Activated T-helper 9 cell treated with anti-CD3 and anti-CD28 coated beads, Interleukin-2, amount 50 U/mL, for 16 hours (primary cell): ENCODE measurements around the gene THADA.
"Not testable (repeated sequence)": the region's sequence is repeated elsewhere in the genome, so short reads cannot be mapped to it uniquely, and the experiment has no call there.

ENCODE experiments used
- DNase-seq: peaks from one replicate; pipeline ENCODE4 v3.0.0-alpha.2; 2020; ENCODE audit warnings: low read depth

The THADA gene

DNA sequence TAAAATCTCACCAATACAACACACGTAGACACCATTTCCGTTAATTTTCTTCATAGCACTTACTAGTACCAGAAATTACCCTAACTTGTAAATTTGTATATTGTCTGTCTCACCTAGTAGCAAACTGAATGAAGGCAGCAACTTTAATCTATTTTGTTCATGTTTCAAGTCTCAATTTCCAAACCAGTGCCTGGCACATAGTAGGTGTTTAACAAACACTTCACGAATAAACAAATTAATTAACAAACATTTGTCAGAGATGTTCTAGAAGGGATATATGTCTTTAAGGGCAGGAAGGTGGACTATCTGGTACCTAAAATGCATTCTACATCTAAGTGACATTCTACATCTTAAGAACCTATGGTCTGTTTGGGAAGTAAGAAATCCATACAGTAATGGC lies 963 bp downstream of the THADA start:
- no peak for DNase-seq

DNA sequence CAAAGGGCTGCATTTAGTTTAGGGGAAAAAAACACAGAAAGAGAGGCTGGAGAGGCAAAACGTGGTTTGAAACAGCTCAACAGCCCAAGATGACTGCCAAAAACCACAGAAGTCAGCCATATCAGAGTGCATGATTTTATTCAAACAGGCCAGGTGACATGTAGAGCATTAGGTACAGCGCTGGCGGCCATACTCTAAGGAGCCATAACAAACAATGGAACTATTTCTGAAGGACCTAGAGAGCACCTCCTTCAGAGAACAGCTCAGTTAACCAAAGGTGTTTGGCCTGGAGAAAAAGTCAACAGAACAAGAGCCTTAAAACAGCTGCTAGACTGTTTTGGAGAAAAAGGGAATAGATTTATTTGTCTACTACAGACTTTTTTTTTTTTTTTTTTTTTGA lies 2.6 kb downstream of the THADA start:
- DNase-seq, result no peak

DNA sequence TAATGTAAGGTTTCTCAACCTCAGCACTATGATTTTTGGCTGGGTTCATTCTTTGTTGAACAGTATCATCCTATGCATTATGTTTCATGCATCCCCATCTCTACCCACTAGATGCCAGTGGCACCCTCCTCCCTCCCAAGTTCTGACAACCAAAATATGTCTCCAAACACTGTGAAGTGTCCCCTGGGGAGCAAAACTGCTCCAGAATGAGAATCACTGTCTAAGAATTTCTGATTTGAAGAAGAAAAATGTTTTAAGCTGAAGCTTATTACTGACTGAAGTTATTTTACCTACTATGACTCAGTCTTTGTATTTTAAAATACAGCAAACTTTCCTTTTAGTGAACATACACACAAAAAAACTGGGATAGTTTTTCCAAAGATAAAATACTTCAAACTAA lies 3.4 kb downstream of the THADA start:
- no peak for DNase-seq

DNA sequence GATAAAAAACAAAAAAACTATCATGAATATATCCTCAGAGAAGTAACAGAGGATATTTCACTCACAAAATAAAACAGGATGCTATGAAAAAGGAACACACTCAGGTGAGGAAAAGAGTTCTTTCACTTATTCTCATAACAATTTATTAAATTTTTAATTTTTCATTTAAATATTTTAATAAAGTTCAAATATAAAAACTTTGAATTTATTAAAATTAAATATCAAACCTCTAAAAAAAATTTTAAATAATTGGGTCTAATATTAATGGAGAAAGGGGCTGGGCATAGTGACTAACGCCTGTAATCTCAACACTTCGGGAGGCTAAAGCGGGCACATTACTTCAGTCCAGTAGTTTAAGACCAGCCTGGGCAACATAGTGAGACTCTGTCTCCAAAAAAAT lies 10.1 kb downstream of the THADA start:
- DNase-seq, result no peak

DNA sequence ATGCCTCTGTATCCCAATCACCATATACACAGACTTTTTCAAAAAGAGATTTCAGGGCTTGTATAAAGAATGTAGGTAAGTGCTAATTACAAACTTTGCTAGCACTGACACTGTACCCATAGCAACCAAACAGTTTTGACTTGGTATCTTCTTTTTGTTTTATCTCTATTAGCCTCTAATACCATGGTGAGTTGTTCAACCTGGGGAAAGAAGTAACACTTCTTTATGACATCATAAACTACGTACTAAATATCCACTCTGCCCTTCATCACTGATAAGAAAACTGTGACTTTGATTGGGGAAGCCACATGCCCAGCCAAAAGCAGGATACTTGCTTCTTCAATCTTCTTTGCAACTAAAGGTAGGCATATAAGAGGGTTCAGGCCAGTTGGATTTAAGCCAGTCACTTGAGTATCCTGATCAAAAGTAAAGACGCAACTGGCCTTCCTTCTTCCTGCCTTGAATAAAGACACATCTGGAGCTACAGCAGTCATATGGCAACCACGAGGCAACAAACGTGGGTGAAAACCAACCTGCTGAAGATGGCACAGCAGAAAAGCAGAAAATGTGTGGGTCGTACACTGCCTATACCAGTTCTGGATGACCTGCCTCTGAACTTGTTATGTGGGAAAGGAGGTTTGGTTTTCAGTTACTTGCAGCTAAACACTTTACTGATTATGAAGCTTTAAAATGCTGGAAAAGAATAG lies 16.4 kb downstream of the THADA start:
- DNase-seq, result no peak

DNA sequence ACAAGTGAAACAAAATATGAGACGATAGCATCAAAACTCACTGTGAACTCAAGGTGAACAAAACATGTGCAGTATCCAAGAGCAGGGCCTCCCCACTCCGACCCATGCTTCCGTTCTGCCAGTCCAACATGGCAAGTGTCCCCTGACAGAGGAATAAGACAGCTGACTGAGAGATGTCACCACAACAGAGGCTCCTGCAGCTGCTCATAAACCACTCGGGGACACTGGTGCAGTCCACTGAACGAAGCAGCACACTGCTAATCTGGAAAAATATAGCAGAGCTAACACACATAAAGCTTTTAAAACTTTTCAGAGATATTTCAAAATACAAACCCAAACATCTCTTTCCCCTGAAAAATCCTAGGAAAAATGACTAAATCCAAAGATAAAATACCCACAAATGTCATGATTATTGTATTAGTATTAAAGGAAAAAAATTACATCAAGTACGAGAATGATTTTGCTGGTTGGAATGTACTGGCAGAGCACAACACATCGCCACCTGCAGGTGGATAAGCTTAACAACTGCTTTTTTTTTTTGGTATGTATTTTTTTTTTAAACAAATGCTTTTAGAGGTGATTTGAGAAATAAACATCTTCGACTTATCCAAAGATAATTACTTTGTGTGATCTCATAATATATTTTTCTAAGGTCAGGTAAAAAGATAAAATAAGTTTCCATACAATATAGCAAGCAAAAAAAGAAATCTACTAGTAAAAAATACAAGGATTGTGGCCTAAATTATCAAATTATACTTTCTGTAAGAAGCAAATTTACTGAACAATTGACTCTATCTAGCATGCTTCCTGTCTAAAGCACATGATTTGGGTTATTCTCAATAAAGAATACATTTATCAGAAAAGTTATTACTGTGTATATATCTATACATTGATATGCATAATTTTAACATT lies 18.6 kb downstream of the THADA start:
- DNase-seq, result no peak

DNA sequence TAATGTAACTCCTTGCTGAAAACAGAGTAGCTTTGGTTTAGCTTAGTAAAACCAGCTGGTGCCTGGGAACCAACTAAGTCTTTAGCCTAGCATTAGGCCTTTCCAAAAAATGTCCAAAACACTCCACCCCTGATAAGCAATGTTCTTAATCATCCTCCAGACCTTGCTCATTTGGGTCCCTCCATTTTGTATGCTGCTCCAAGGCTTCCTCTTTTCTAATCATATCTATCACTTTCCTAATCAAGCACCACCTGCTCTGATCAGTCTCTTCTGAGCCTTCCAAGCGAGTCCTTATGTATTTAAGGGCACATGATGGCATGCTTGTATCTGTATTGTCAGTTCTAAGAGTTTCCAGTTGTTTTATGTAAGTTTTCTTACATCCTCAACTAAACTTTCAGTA lies 23.6 kb downstream of the THADA start:
- no peak for DNase-seq

DNA sequence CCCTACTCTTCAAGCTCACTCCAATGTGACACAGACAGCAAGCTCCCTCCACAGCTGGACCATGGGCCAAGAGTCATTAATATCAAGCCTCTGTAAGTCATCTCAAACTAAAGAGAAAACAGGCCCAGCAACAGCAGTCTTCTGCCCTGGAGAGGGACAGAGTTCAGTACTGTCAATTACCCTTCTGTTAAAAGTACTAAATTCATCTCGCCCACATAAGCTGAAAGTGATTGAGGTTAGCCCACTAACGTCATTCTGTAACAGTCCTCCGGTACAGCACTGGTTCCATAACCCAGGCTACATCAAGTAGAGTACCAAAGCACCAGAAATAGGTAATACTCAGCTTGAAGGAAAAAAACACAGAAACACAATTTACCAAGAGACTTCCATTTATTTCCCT lies 25.9 kb downstream of the THADA start:
- DNase-seq, result no peak

DNA sequence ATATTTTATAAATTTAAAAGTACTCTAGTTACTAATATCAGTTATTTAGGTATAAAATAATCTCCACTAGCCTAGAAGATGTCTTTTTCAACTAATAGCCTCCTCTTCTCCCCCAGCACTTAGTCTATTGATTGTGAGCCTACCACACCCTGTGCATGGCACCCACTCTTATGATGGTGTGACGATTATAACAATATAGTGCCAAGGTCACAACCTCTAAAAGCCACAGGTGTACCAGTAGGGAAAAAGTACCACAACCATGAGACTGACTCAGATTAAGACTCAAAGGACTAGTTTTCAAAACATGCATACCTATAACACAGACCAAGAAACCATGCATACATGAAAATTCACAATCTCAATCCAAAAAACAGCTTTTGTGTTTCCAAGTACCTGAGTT lies 27.6 kb downstream of the THADA start:
- DNase-seq, result no peak

DNA sequence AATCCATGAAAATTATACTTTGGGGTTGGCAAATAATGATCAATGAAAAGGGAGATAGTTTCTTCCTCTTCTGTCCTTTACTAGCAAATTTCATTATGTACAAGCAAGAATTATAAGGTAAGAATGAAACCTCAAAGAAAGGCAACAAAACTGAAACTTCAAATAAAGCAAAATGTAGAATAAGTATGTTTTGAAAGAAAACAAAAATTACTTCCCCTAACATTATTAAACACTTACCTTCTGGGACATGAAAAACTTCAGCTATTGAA lies 29.4 kb downstream of the THADA start:
- DNase-seq, result no peak

DNA sequence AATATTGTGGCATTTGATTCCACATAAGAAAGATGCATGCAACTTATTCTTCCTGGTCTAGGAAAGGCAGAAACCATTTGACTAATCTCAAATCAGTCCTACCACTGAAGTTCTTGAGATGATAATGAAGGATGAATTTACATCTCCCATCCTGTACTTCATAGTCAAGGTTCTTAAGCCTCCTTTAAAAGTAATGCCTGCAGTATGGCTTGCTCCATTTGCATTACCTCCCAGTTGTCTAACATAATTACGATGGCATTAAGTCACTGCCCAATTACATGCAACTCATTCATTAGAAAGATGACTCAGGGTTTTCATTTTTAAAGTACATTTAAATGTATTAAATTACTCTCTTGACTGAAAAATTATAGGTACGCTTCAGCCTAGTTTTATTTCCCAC lies 32.2 kb downstream of the THADA start:
- no peak for DNase-seq

DNA sequence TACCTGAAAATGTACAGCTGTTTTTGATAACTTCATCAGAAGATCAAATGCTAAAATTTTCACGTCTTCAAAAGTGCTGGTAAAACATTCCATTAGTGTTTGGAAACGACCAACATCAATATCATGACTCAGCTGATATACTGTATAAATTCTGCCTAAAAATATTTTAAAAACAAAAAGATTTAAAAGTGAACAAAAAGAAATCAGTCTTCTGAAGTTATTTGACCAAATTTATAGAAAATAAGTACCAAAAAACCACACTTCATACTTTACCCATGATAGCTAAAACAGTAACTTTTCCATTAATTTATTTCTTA lies 35.6 kb downstream of the THADA start:
- DNase-seq, result no peak

DNA sequence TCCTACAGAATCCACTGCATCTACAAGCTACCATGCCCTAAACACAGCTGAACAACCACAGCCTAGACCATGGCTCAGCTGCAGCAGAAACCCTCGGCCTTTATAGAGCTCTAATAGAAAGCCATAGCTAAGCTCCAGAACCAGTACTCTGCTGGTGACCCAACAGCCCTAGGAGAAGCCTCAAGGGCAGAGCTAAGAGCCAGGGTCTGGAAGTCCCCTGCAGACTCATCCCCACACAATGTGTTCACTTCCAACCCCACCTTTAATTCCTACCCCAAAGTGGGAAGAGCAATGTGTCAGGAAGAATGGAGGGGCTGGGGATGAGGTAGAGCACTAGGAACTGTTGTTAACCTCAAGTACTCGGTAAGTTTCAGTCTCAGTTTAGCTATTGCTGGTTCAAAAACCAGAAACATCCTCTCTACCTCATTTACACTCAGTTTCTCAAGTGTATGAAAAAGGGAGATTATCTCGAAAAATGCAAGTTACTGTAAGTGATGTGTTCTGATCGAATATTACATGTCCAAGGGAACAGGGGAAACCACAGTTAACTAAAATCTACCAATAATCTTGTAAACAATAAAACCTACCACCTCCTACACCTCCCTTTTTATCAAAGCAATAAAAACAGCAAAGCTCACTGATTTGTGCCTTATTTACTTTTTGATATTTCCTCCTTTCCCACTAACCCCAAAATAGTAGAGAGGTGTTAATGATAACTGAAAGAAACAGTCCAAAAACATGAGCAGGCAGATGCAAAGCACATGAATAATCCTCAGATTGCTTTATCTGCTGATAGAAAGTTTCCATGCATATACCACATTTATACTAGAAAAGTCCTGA lies 36.2 kb downstream of the THADA start:
- DNase-seq, result no peak

DNA sequence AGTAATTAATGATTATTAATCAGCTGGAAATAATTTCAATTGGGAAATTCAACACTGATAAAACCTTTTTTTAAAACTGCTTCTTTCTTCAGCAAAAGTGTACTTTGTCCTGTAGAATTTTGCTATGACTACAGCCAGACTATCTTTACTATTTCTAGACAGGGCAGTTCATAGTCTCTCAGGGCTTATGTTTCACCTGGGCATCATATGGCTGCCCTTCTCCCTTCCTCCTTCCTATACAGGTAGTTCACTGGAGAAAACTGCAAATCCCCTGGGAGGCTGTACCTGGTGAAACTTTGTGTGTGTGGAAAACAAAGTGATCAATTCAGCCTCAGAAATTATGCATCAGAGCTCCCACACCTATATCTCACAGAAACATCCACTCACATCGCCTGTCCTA lies 38.6 kb downstream of the THADA start:
- DNase-seq, result no peak

DNA sequence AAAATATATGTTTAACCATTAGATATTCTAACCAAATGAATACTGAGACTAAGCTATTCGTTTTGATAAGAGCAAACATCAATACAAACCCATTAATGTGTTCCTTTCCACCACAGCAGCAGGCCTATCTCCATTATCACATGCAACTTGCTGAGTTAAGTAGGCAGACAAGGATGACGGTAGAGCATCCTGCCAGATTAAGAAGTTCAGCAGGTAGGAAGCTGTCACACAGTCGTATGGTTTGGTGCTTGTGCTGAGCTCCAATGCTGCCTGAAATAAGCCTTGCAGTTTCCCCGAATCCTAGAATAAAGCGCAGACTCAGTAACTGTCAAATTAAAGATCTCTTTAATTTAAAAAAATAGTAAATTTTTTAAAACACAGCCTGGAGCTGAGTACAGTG lies 39.6 kb downstream of the THADA start:
- DNase-seq, result no peak

DNA sequence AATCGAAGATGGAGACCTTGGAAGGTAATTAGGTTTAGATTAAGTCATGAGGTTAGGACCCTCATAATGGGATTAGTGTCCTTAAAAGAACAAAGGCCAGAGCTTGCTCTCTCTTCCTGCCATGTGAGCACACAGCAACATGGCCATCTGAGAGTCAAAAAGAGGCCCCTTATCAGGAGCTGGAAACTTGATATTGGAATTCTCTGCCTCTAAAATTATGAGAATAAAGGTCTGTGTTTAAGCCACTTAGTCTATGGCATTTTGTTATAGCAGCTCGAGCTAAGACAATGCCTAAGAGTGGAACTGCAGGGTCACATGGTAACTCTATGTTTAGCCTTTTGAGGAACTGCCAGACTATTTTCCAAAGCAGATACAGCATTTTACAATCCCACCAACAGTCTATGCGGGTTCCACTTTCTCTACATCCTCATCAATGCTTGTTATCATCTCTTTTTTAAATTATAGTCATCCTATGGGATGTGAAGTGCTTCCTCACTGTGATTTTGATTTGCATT lies 42.4 kb downstream of the THADA start:
- no peak for DNase-seq

DNA sequence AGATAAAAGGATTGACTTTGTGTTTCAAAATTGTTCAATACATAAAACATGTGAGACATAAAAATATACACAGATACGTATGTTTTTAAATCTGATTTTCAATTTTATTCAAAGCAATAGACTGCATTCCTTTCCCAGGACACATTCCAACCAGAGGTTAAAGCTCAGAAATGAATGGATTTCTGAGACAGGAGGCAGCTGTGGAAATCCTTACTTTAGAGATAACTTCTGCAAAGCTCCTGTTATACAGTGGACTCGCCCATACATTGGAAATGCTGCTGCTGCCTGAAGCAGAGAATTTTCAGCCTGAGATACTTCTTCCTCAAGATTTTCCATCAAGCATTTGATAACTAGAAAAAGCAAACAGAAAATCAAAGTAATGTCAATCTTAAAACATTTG lies 43.8 kb downstream of the THADA start:
- DNase-seq, result no peak

DNA sequence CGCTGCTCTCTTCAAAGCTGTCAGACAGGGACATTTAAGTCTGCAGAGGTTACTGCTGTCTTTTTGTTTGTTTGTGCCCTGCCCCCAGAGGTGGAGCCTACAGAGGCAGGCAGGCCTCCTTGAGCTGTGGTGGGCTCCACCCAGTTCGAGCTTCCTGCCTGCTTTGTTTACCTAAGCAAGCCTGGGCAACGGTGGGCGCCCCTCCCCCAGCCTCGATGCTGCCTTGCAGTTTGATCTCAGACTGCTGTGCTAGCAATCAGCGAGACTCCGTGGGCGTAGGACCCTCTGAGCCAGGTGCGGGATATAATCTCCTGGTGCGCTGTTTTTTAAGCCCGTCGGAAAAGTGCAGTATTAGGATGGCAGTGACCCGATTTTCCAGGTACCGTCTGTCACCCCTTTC lies 47.5 kb downstream of the THADA start:
- DNase-seq, result not testable (repeated sequence)

DNA sequence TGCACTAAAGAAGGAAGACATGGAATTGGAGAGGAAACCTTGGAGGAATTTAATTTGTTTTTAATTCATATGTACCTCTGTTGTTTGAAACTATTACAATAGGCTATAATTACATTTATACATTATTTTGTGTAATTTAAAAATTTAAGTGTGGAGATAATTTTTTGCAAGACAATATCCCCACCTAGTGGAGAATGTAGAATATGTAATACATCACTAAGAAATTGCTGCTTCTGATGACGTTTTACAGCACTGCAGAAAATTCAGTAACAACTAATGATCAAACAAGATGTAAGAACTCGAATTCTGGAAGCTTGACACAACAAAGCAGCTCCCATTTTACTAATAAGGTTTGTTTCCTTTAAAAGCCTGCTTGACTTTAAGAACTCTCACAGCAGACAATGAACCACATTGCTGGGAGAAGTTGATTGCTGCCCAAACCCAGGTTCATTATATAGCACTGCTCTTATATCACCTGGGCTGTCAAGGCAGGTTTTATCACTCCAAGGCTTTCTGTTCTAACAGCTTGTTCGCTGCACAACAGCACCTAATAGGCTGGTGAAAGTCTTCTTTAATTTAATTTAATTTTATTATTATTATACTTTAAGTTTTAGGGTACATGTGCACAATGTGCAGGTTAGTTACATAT lies 53.4 kb downstream of the THADA start:
- DNase-seq, result no peak

DNA sequence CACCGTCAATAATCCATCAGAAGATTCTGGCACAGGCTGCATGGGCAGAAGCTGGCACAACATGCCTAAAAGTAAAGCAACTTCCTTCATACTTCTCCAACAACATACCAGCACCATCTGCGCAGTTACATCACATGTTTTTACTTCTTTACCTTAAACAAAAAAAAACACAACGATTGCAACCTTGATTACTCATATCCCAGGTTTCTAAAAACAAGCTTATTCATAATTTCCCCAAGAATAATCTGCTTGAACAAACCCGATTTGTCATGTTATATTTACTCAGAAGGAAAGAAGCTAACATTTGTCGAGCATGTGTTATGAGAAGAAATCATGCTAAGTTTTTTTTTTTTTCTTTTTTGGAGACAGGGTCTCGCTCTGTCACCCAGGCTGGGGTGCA lies 54.7 kb downstream of the THADA start:
- DNase-seq, result no peak

DNA sequence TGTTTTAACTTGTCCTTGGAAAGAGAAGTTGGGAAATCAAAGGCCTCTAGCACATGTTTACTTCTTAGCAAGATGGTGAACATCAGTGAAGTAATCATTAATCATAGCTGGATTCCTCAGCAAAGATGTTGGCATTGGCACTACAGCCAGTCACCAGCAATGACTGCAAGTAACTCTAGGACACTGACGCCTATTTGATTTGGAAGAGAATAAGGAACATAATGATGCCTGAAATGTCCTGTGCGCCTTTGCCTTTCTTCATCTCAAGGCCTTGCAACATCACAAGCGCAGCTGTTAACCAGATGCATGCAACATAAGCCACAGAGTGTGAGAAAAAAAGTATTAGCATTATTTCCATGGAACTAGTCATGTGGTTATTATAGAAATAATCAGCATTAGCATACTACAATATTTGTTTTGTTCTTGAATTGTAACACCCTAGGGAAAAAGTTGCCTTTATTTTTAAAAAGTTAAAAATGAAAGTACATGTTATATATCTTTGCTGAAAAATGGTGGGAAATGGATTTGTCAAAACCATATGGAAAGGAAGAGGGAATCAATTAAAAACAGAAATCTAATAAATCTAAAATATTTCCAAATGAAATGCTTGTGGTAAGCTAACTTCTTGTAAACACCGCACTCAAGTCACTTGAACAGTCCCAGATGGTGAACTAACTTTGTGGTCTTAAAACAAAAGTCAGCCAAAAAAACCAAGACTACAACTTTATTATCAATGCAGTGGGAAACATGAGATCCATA lies 55.6 kb downstream of the THADA start:
- no peak for DNase-seq

DNA sequence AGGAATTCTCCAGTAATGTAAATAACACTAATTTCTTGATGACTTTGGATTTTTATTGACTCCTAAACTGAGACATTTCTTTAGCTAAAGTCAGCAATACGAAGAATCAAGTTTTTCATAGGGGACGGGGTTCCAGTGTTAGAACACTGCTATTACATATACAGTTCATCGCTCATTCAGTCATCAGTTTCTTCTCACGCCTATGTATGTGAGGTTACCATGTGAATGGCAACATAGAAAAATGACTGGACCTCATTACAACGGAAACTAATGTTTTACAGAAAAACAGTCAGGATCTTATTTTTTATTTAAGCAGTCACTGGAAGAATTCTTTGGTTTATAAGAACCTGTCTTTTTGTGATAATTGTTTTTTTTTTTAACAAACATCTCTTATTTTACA lies 56.4 kb downstream of the THADA start:
- DNase-seq, result no peak
